HepG2 (cell line): ENCODE data around the gene CDHR4.
A peak's percentile ranks its signal among the peaks of the same experiment; 100 is the strongest.

Experiments
- CCAR2 ChIP-seq: fragments of 200-400 bp; formaldehyde crosslinking; optimal IDR thresholded peaks from 2 replicates; pipeline ENCODE3; 2018; ENCODE audit warnings: low read depth, mild to moderate bottlenecking, low read length, moderate library complexity
- CEBPB ChIP-seq: IDR thresholded peaks from 2 replicates; pipeline ENCODE4 v1.6.1; 2011; ENCODE audit warnings: low read depth, low read length, improper control_type of control experiment, borderline replicate concordance
- CTCF ChIP-seq: sonication (generic); formaldehyde crosslinking; IDR thresholded peaks from 2 replicates; pipeline ENCODE4 v1.5.0; 2020; ENCODE audit warnings: mild to moderate bottlenecking, missing genetic modification reagents, moderate library complexity
- DNMT1 ChIP-seq: sonication (generic); formaldehyde crosslinking; IDR thresholded peaks from 2 replicates; pipeline ENCODE4 v1.5.1; 2020; ENCODE audit warnings: mild to moderate bottlenecking, missing genetic modification reagents
- GRHL1 ChIP-seq: sonication (generic); formaldehyde crosslinking; conservative IDR thresholded peaks from 2 replicates; pipeline ENCODE4 v1.8.0; 2022; ENCODE audit warnings: missing genetic modification reagents
- MAFF ChIP-seq: IDR thresholded peaks from 2 replicates; pipeline ENCODE4 v1.6.1; 2011; ENCODE audit warnings: low read depth, low read length, improper control_type of control experiment
- MATR3 ChIP-seq: sonication (generic); formaldehyde crosslinking; IDR thresholded peaks from 2 replicates; pipeline ENCODE4 v1.4.0; 2020; ENCODE audit warnings: missing genetic modification reagents
- POLR2A ChIP-seq, 2 experiments: IDR thresholded peaks; 2 replicates each; pipeline ENCODE4 v1.6.1; 2011; ENCODE audit warnings: low read depth in 2 of 2, low read length in 2 of 2, mild to moderate bottlenecking in 1 of 2, moderate library complexity in 1 of 2; ENCODE audit not compliant: insufficient read depth in 1 of 2
- POLR2AphosphoS5 ChIP-seq: IDR thresholded peaks from 2 replicates; pipeline ENCODE4 v1.6.1; 2012; ENCODE audit warnings: low read depth, low read length
- PREB ChIP-seq: sonication (generic); formaldehyde crosslinking; IDR thresholded peaks from 2 replicates; pipeline ENCODE4 v1.4.0; 2020; ENCODE audit warnings: missing genetic modification reagents
- SIN3B ChIP-seq: fragments of 150-350 bp; IDR thresholded peaks from 2 replicates; pipeline ENCODE4 v1.6.1; 2014; ENCODE audit warnings: low read length
- STAT5B ChIP-seq: sonication (generic); formaldehyde crosslinking; IDR thresholded peaks from 2 replicates; pipeline ENCODE4 v1.4.0; 2020; ENCODE audit warnings: missing genetic modification reagents
- ZBTB26 ChIP-seq: IDR thresholded peaks from 2 replicates; pipeline ENCODE4 v1.6.1; 2016; ENCODE audit warnings: missing compliant biosample characterization, missing genetic modification reagents, borderline replicate concordance
- ZNF414 ChIP-seq: sonication (generic); formaldehyde crosslinking; IDR thresholded peaks from 2 replicates; pipeline ENCODE4 v1.5.0; 2020; ENCODE audit warnings: missing genetic modification reagents

- no peak for TF ChIP-seq POLR2A (IDR thresholded peaks at IDR 0.05; ENCODE audit: insufficient read depth in 1 of 2, low read depth in 2 of 2, low read length in 2 of 2)
- 0 out of 2 replicates have a peak, but pooled peaks have one; percentile 4 for TF ChIP-seq CTCF (CRISPR knock-in tag)
- TF ChIP-seq POLR2AphosphoS5, result no peak
- TF ChIP-seq STAT5B (CRISPR knock-in tag), result no peak
- TF ChIP-seq DNMT1 (CRISPR knock-in tag), result no peak
- no peak for TF ChIP-seq ZNF414 (CRISPR knock-in tag)
- TF ChIP-seq GRHL1 (CRISPR knock-in tag), result no peak
- TF ChIP-seq SIN3B, result no peak
- TF ChIP-seq MAFF, result no peak
- TF ChIP-seq CEBPB, result no peak
- TF ChIP-seq ZBTB26 (CRISPR knock-in tag), result no peak
- no peak for TF ChIP-seq CCAR2
- TF ChIP-seq MATR3 (CRISPR knock-in tag), result no peak
- no peak for TF ChIP-seq PREB
Measured at GRCh38 chr3:49794926-49795905, 4.5 kb downstream of the CDHR4 start.
